K562 (cell line): ENCODE results near the gene CDNF. TPM values are rescaled to one million over a fixed set of nuclear protein-coding genes. Genes with fewer than 3 reads are reported as not detected.

Experiments used
- ATF7 ChIP-seq: fragments of 450-650 bp; IDR thresholded peaks from 2 replicates; pipeline ENCODE4 v1.7.1; 2014; ENCODE audit warnings: mild to moderate bottlenecking, moderate library complexity
- CTCF ChIP-seq, 3 experiments: IDR thresholded peaks in 2 of 3; conservative IDR thresholded peaks in 1 of 3; 2 replicates each; pipeline ENCODE4 v1.5.1; 2011 to 2012; ENCODE audit warnings: low read length in 3 of 3, mild to moderate bottlenecking in 3 of 3, control low read depth in 2 of 3, improper control_type of control experiment in 1 of 3, inconsistent platforms in 1 of 3, low read depth in 1 of 3, mixed read lengths in 1 of 3, moderate library complexity in 1 of 3; ENCODE audit not compliant: insufficient read depth in 2 of 3
- DACH1 ChIP-seq: fragments of 450-650 bp; IDR thresholded peaks from 2 replicates; pipeline ENCODE4 v1.6.1; 2018; ENCODE audit not compliant: partially characterized antibody
- FIP1L1 ChIP-seq: fragments of 200-400 bp; formaldehyde crosslinking; IDR thresholded peaks from 2 replicates; pipeline ENCODE4 v1.6.1; 2018; ENCODE audit warnings: mild to moderate bottlenecking, low read depth, low read length; ENCODE audit not compliant: poor library complexity, severe bottlenecking
- MED1 ChIP-seq: sonication (generic); formaldehyde crosslinking; IDR thresholded peaks from 2 replicates; pipeline ENCODE4 v1.8.1; 2023; ENCODE audit warnings: missing genetic modification reagents, borderline replicate concordance
- NONO ChIP-seq, 2 experiments: fragments of 200-400 bp in 1 of 2; fragments of 450-650 bp in 1 of 2; formaldehyde crosslinking in 1 of 2; IDR thresholded peaks; 2 replicates each; pipeline ENCODE4 v1.6.1; 2017; ENCODE audit warnings: low read depth in 2 of 2, mild to moderate bottlenecking in 2 of 2, moderate library complexity in 2 of 2, low read length in 1 of 2
- NR3C1 ChIP-seq: sonication (generic); formaldehyde crosslinking; IDR thresholded peaks from 2 replicates; pipeline ENCODE4 v1.8.1; 2022; ENCODE audit warnings: missing genetic modification reagents
- NR4A1 ChIP-seq, 2 experiments: fragments of 250-450 bp in 1 of 2; fragments of 450-650 bp in 1 of 2; sonication (Bioruptor Pico) in 1 of 2; IDR thresholded peaks; 2 replicates each; pipeline versions ENCODE4 v1.4.0 to v1.6.1; 2016 to 2020; ENCODE audit warnings: mild to moderate bottlenecking in 2 of 2, missing compliant biosample characterization in 1 of 2, missing genetic modification characterization in 1 of 2, moderate library complexity in 1 of 2
- ZC3H11A ChIP-seq: IDR thresholded peaks from 2 replicates; pipeline ENCODE4 v1.6.1; 2012; ENCODE audit warnings: low read depth, low read length, improper control_type of control experiment
- ZEB2 ChIP-seq: fragments of 450-650 bp; IDR thresholded peaks from 2 replicates; pipeline ENCODE4 v1.6.1; 2016
- ZNF175 ChIP-seq: fragments of 200-800 bp; sonication (Bioruptor generic); IDR thresholded peaks from 2 replicates; pipeline ENCODE4 v1.6.1; 2016; ENCODE audit warnings: low read depth, mild to moderate bottlenecking, missing genetic modification characterization, missing compliant biosample characterization
- polyA plus RNA-seq, 8 experiments: library from polyadenylated mRNA; depleted of rRNA in 4 of 8; stranded (reverse) in 5 of 8; unstranded in 3 of 8; fragments of >200 nt; fragmentation: Nextera tagmentation in 2 of 8; fragmentation: Illumina TruSeq in 1 of 8; extraction: Ambion mirVana in 2 of 8; extraction: Trizol in 1 of 8; gene quantifications; 2 replicates each; pipeline versions ENCODE4 v1.2.1 to v1.2.3, GENCODE V29; 2011 to 2014; ENCODE audit warnings: inconsistent platforms in 1 of 8, missing spikeins in 1 of 8
- total RNA-seq, 7 experiments: library from RNA; depleted of rRNA in 6 of 7; stranded (reverse); fragments of >200 nt in 6 of 7; fragmentation: Illumina TruSeq in 2 of 7; extraction: Trizol in 2 of 7; gene quantifications; 2 replicates each; pipeline versions ENCODE4 v1.2.1 to v1.2.3, GENCODE V29; 2011 to 2021; ENCODE audit warnings: low replicate concordance in 1 of 7
- TF ChIP-seq, protein P1 (sequence below): IDR thresholded peaks from 2 replicates; pipeline ENCODE4 v1.6.1; 2014; ENCODE audit warnings: antibody characterized with exemption

Gene CDNF
- total and polyA plus RNA-seq, 9 of the 15 experiments (the other 6 are each of a cell fraction or from before 2014, with no cell fraction given) = 0.18 to 1.6 (median 0.61) TPM

GRCh38 chr10:14878266-14879123 lies 40.7 kb upstream of the CDNF start, which contains the start of gene SUV39H2 (continued):
- TF ChIP-seq, protein P1, sequence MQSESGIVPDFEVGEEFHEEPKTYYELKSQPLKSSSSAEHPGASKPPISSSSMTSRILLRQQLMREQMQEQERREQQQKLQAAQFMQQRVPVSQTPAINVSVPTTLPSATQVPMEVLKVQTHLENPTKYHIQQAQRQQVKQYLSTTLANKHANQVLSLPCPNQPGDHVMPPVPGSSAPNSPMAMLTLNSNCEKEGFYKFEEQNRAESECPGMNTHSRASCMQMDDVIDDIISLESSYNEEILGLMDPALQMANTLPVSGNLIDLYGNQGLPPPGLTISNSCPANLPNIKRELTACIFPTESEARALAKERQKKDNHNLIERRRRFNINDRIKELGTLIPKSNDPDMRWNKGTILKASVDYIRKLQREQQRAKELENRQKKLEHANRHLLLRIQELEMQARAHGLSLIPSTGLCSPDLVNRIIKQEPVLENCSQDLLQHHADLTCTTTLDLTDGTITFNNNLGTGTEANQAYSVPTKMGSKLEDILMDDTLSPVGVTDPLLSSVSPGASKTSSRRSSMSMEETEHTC = 0 out of 2 replicates have a peak, but pooled peaks have one; percentile 48
- TF ChIP-seq ZC3H11A = no peak
- peak; percentile 49; the same call in 1 of the 2 replicates for TF ChIP-seq ZNF175 (CRISPR knock-in tag)
- TF ChIP-seq DACH1 = peak; percentile 90
- TF ChIP-seq MED1 (CRISPR knock-in tag) = 0 out of 2 replicates have a peak, but pooled peaks have one; percentile 51
- peak; percentile 55 to 60; a peak in 2 of 4 replicates for TF ChIP-seq NONO (IDR thresholded peaks at IDR 0.05; ENCODE audit: low read depth in 2 of 2, low read length in 1 of 2)
- 0 out of 2 replicates have a peak, but pooled peaks have one; percentile 20 for TF ChIP-seq ZEB2
- TF ChIP-seq ATF7 = peak; percentile 94
- peak; percentile 50; the same call in 1 of the 2 replicates for TF ChIP-seq NR3C1
- peak; percentile 27; the same call in 1 of the 2 replicates for TF ChIP-seq NR4A1 (CRISPR knock-in tag; IDR thresholded peaks at IDR 0.05)
- no peak for TF ChIP-seq NR4A1 (tag; IDR thresholded peaks at IDR 0.05)
- TF ChIP-seq FIP1L1 = peak; percentile 29
- peak in 1 of 3 experiments; percentile 5; a peak in 1 of 6 replicates for TF ChIP-seq CTCF (IDR thresholded peaks at IDR 0.05 in 2 of 3, conservative IDR thresholded peaks at IDR 0.05 in 1 of 3; ENCODE audit: insufficient read depth in 2 of 3, low read depth in 1 of 3, low read length in 3 of 3)
